Skeletal muscle cell (primary cell): ENCODE measurements around the gene PDCD1.
"Not testable (repeated sequence)": the region's sequence is repeated elsewhere in the genome, so short reads cannot be mapped to it uniquely, and the experiment has no call there.

ENCODE experiments used
- DNase-seq: peaks from one replicate; pipeline ENCODE4 v3.0.0-alpha.2; 2010; ENCODE audit warnings: low read depth
- H3K4me3 ChIP-seq: 2 replicates; pipeline ENCODE4 v1.5.1; 2011; ENCODE audit warnings: low read depth, mild to moderate bottlenecking, control low read depth, low read length, moderate library complexity

The PDCD1 gene

GRCh38 chr2:241818229-241818942 is 40.3 kb downstream of the PDCD1 start:
- no peak for DNase-seq
- H3K4me3 ChIP-seq = no peak overlapping the region

GRCh38 chr2:241817821-241818215 is 40.9 kb downstream of the PDCD1 start:
- DNase-seq, H3K4me3 ChIP-seq: not testable (repeated sequence)

- no peak for DNase-seq
Observed at GRCh38 chr2:241817126-241817820, 41.4 kb downstream of the PDCD1 start.

GRCh38 chr2:241816431-241817121 is 42.1 kb downstream of the PDCD1 start:
- no peak overlapping the region for H3K4me3 ChIP-seq
- no peak for DNase-seq

More at GRCh38 chr2:241817126-241817820, 41.4 kb downstream of the PDCD1 start:
- no peak overlapping the region for H3K4me3 ChIP-seq

- H3K4me3 ChIP-seq = no peak overlapping the region
Observed at GRCh38 chr2:241815477-241816430, 42.9 kb downstream of the PDCD1 start.

GRCh38 chr2:241814643-241815476 is 43.8 kb downstream of the PDCD1 start:
- no peak for DNase-seq
- H3K4me3 ChIP-seq = no peak overlapping the region

More at GRCh38 chr2:241815477-241816430, 42.9 kb downstream of the PDCD1 start:
- no peak for DNase-seq

GRCh38 chr2:241814393-241814642 is 44.4 kb downstream of the PDCD1 start:
- H3K4me3 ChIP-seq = no peak overlapping the region
- no peak for DNase-seq

GRCh38 chr2:241813644-241814392 is 44.9 kb downstream of the PDCD1 start:
- no peak overlapping the region for H3K4me3 ChIP-seq
- no peak for DNase-seq

- H3K4me3 ChIP-seq = no peak overlapping the region
Observed at GRCh38 chr2:241812730-241813643, 45.7 kb downstream of the PDCD1 start.

GRCh38 chr2:241811952-241812729 is 46.6 kb downstream of the PDCD1 start:
- no peak for DNase-seq
- H3K4me3 ChIP-seq = no peak overlapping the region

More at GRCh38 chr2:241812730-241813643, 45.7 kb downstream of the PDCD1 start:
- peak; percentile 14 for DNase-seq

GRCh38 chr2:241811201-241811951 is 47.3 kb downstream of the PDCD1 start:
- no peak for DNase-seq
- H3K4me3 ChIP-seq = no peak overlapping the region

- no peak for DNase-seq
Observed at GRCh38 chr2:241810307-241811200, 48.1 kb downstream of the PDCD1 start.

GRCh38 chr2:241809383-241810306 is 49.0 kb downstream of the PDCD1 start:
- no peak overlapping the region for H3K4me3 ChIP-seq
- no peak for DNase-seq

More at GRCh38 chr2:241810307-241811200, 48.1 kb downstream of the PDCD1 start:
- no peak overlapping the region for H3K4me3 ChIP-seq
